ENCODE measurements around the gene GAB2. TPM values are rescaled to one million over a fixed set of nuclear protein-coding genes. Genes with fewer than 3 reads are reported as not detected.

The GAB2 gene
- total RNA-seq, 1 experiment from 2014 or later, result 3.3 TPM

- no peak overlapping the region for H3K4me3 Mint-ChIP-seq
These were observed 39.8 kb downstream of the GAB2 start for GRCh38 chr11:78377625-78378418.

More at GRCh38 chr11:78377625-78378418, 39.8 kb downstream of the GAB2 start:
- peaks cover 1% of the 10 kb centered on the region; the same call in 1 of the 2 replicates for H3K27me3 Mint-ChIP-seq (ENCODE audit: low read depth)
- peaks cover 18 to 24% of the 10 kb centered on the region in 2 experiments for H3K4me1 Mint-ChIP-seq
- H3K9me3 Mint-ChIP-seq, result 0 out of 5 replicates have a peak, but pooled peaks cover 0 to 4% of the 10 kb centered on the region in 2 experiments
- Histone ChIP-seq H3K27me3 (ENCODE audit: insufficient read depth, low read length) (no peaks in the 10 kb centered on the region), H3K4ac (ENCODE audit: low read depth, low read length) (no peak overlapping the region), H2BK15ac (ENCODE audit: low read depth, low read length) (no peak overlapping the region), H2AFZ (ENCODE audit: low read length) (no peak overlapping the region), H3K14ac (ENCODE audit: insufficient read depth, low read length) (no peak overlapping the region), H3K27ac (ENCODE audit: insufficient read length, low read depth, low read length) (no peak overlapping the region), H3K23me2 (ENCODE audit: insufficient read length, low read depth, low read length, poor library complexity, severe bottlenecking) (no peaks in the 10 kb centered on the region), H4K91ac (ENCODE audit: insufficient read length, low read depth, low read length) (no peak overlapping the region), H2AK5ac (ENCODE audit: insufficient read length, low read length) (no peak overlapping the region), H3K79me1 (ENCODE audit: insufficient read depth, low read depth, low read length, poor library complexity, severe bottlenecking) (no peaks in the 10 kb centered on the region), H2BK12ac (ENCODE audit: insufficient read length, low read depth, low read length) (no peak overlapping the region), H4K20me1 (ENCODE audit: control insufficient read depth, insufficient read depth, insufficient read length) (no peaks in the 10 kb centered on the region), H3K23ac (ENCODE audit: insufficient read length, low read depth, low read length) (no peak overlapping the region), H4K8ac (replicated peaks; ENCODE audit: insufficient read length, low read depth, low read length) (no peak overlapping the region), H3T11ph (ENCODE audit: low read length) (no peak overlapping the region), H3K56ac (ENCODE audit: insufficient read length, low read depth, low read length) (no peak overlapping the region), H3K18ac (ENCODE audit: insufficient read length, low read depth, low read length) (no peak overlapping the region), H3K4me1 (ENCODE audit: insufficient read depth, low read length) (0 out of 2 replicates have a peak, but pooled peaks cover 4% of the 10 kb centered on the region), H2BK5ac (ENCODE audit: insufficient read length, low read length) (no peak overlapping the region), H2BK120ac (ENCODE audit: low read depth, low read length, poor library complexity, severe bottlenecking) (no peak overlapping the region), H2BK20ac (ENCODE audit: low read depth, low read length, poor library complexity, severe bottlenecking) (no peak overlapping the region), H3K4me2 (ENCODE audit: insufficient read depth, insufficient read length, low read length) (no peak overlapping the region), H3K9me3 (ENCODE audit: control insufficient read depth, low read depth, low read length) (no peaks in the 10 kb centered on the region), H3K9ac (ENCODE audit: extremely low read depth, insufficient read length, low read length) (no peak overlapping the region), H4K5ac (ENCODE audit: insufficient read length, low read depth, low read length) (no peak overlapping the region), H3K79me2 (ENCODE audit: insufficient read depth, low read length) (no peaks in the 10 kb centered on the region)
- no peak for TF ChIP-seq CTCF (conservative IDR thresholded peaks at IDR 0.05)
- H3K27ac Mint-ChIP-seq, result no peak overlapping the region; a peak in 1 of 7 replicates
- peaks cover 0 to 10% (median 1%) of the 10 kb centered on the region in 3 experiments; a peak in 2 of 7 replicates for H3K36me3 Mint-ChIP-seq (ENCODE audit: insufficient read depth in 1 of 3, low read depth in 3 of 3)
- 100% methylated on average over 1 of the region's 9 CpGs for WGBS (ENCODE audit: extremely low coverage, insufficient read length, low lambda C conversion rate)
- no peak for DNase-seq

Data from H9 (cell line).